HepG2 (cell line): ENCODE data around the gene ZNF618. TPM values are rescaled to one million over a fixed set of nuclear protein-coding genes. Genes with fewer than 3 reads are reported as not detected.

Experiments
- ARID5B ChIP-seq: IDR thresholded peaks from 2 replicates; pipeline ENCODE4 v1.4.0; 2020; ENCODE audit warnings: mild to moderate bottlenecking, missing genetic modification reagents
- CAMTA2 ChIP-seq: sonication (generic); formaldehyde crosslinking; IDR thresholded peaks from 2 replicates; pipeline ENCODE4 v1.4.0; 2020; ENCODE audit warnings: mild to moderate bottlenecking, missing genetic modification reagents, borderline replicate concordance
- EED ChIP-seq: sonication (generic); formaldehyde crosslinking; IDR thresholded peaks from 2 replicates; pipeline ENCODE4 v1.5.0; 2020; ENCODE audit warnings: mild to moderate bottlenecking, missing genetic modification reagents
- HOXA3 ChIP-seq: sonication (generic); formaldehyde crosslinking; IDR thresholded peaks from 2 replicates; pipeline ENCODE4 v1.5.0; 2020; ENCODE audit warnings: missing genetic modification reagents
- KMT2A ChIP-seq: sonication (generic); formaldehyde crosslinking; IDR thresholded peaks from 2 replicates; pipeline ENCODE4 v1.4.0; 2020; ENCODE audit warnings: missing genetic modification reagents
- NFKBIZ ChIP-seq: IDR thresholded peaks from 2 replicates; pipeline ENCODE4 v1.6.1; 2018; ENCODE audit warnings: missing genetic modification reagents, missing compliant biosample characterization
- NKX3-1 ChIP-seq: sonication (generic); formaldehyde crosslinking; IDR thresholded peaks from 2 replicates; pipeline ENCODE4 v1.5.0; 2020; ENCODE audit warnings: missing genetic modification reagents
- POLR2A ChIP-seq, 2 experiments: IDR thresholded peaks; 2 replicates each; pipeline ENCODE4 v1.6.1; 2011; ENCODE audit warnings: low read depth in 2 of 2, low read length in 2 of 2, mild to moderate bottlenecking in 1 of 2, moderate library complexity in 1 of 2; ENCODE audit not compliant: insufficient read depth in 1 of 2
- RBM22 ChIP-seq: fragments of 200-400 bp; formaldehyde crosslinking; optimal IDR thresholded peaks from 2 replicates; pipeline ENCODE3; 2017; ENCODE audit warnings: mild to moderate bottlenecking, low read length, moderate library complexity
- SRSF4 ChIP-seq: fragments of 200-400 bp; formaldehyde crosslinking; IDR thresholded peaks from one replicate; pipeline ENCODE4 v1.6.1; 2018; ENCODE audit warnings: mild to moderate bottlenecking, low read depth, low read length, moderate library complexity; ENCODE audit not compliant: poor library complexity, severe bottlenecking
- ZMAT3 ChIP-seq: sonication (generic); formaldehyde crosslinking; conservative IDR thresholded peaks from 2 replicates; pipeline ENCODE4 v1.7.0; 2021; ENCODE audit warnings: missing genetic modification reagents
- ZNF605 ChIP-seq: sonication (generic); formaldehyde crosslinking; IDR thresholded peaks from 2 replicates; pipeline ENCODE4 v1.8.0; 2022; ENCODE audit warnings: mild to moderate bottlenecking, missing genetic modification reagents
- ZNF678 ChIP-seq: sonication (generic); formaldehyde crosslinking; IDR thresholded peaks from 2 replicates; pipeline ENCODE4 v1.4.0; 2020; ENCODE audit warnings: mild to moderate bottlenecking, missing genetic modification reagents
- ZNF703 ChIP-seq: sonication (generic); formaldehyde crosslinking; IDR thresholded peaks from 2 replicates; pipeline ENCODE4 v1.5.1; 2020; ENCODE audit warnings: missing genetic modification reagents, mild to moderate bottlenecking, moderate library complexity, borderline replicate concordance
- polyA plus RNA-seq, 8 experiments: library from polyadenylated mRNA; depleted of rRNA in 3 of 8; stranded (reverse) in 7 of 8; unstranded in 1 of 8; fragments of >200 nt; fragmentation: Illumina TruSeq in 4 of 8; extraction: Trizol in 4 of 8; gene quantifications; 2 replicates each; pipeline versions ENCODE4 v1.2.1 to v1.2.3, GENCODE V29; 2011 to 2016; ENCODE audit warnings: low read depth in 4 of 8, missing spikeins in 1 of 8, mixed read lengths in 1 of 8; ENCODE audit not compliant: insufficient read depth in 1 of 8
- total RNA-seq, 5 experiments: library from RNA; depleted of rRNA; stranded (reverse); fragments of >200 nt; fragmentation: Illumina TruSeq; extraction: Trizol; gene quantifications; 2 replicates each; pipeline ENCODE4 v1.2.3, GENCODE V29; 2016; ENCODE audit warnings: low read depth in 1 of 5
- TF ChIP-seq, protein P1 (sequence below): sonication (generic); formaldehyde crosslinking; IDR thresholded peaks from 2 replicates; pipeline ENCODE4 v1.4.0; 2020; ENCODE audit warnings: missing genetic modification reagents
- TF ChIP-seq, protein P2 (sequence below): sonication (generic); formaldehyde crosslinking; conservative IDR thresholded peaks from 2 replicates; pipeline ENCODE4 v1.8.1; 2023; ENCODE audit warnings: missing genetic modification reagents

ZNF618 gene
- total and polyA plus RNA-seq, 2 of the 13 experiments (the other 11 are each of a cell fraction or from before 2014, with no cell fraction given) = 0.07 TPM

GRCh38 chr9:114081441-114082016, 205.4 kb downstream of the ZNF618 start (continued):
- TF ChIP-seq ZNF605 (CRISPR knock-in tag) = 0 out of 2 replicates have a peak, but pooled peaks have one; percentile 4
- TF ChIP-seq NFKBIZ = no peak
- TF ChIP-seq ZNF703 = 0 out of 2 replicates have a peak, but pooled peaks have one; percentile 17
- TF ChIP-seq ZMAT3 = peak; percentile 10; the same call in 1 of the 2 replicates
- no peak for TF ChIP-seq KMT2A (CRISPR knock-in tag)
- no peak for TF ChIP-seq CAMTA2 (CRISPR knock-in tag)
- TF ChIP-seq ZNF678 = 0 out of 2 replicates have a peak, but pooled peaks have one; percentile 63
- TF ChIP-seq, protein P1, sequence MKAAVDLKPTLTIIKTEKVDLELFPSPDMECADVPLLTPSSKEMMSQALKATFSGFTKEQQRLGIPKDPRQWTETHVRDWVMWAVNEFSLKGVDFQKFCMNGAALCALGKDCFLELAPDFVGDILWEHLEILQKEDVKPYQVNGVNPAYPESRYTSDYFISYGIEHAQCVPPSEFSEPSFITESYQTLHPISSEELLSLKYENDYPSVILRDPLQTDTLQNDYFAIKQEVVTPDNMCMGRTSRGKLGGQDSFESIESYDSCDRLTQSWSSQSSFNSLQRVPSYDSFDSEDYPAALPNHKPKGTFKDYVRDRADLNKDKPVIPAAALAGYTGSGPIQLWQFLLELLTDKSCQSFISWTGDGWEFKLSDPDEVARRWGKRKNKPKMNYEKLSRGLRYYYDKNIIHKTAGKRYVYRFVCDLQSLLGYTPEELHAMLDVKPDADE (CRISPR knock-in tag) = no peak
- TF ChIP-seq EED (CRISPR knock-in tag) = no peak
- no peak for TF ChIP-seq HOXA3 (CRISPR knock-in tag)
- TF ChIP-seq NKX3-1 (CRISPR knock-in tag) = no peak
- TF ChIP-seq ARID5B (CRISPR knock-in tag) = no peak
- TF ChIP-seq, protein P2, sequence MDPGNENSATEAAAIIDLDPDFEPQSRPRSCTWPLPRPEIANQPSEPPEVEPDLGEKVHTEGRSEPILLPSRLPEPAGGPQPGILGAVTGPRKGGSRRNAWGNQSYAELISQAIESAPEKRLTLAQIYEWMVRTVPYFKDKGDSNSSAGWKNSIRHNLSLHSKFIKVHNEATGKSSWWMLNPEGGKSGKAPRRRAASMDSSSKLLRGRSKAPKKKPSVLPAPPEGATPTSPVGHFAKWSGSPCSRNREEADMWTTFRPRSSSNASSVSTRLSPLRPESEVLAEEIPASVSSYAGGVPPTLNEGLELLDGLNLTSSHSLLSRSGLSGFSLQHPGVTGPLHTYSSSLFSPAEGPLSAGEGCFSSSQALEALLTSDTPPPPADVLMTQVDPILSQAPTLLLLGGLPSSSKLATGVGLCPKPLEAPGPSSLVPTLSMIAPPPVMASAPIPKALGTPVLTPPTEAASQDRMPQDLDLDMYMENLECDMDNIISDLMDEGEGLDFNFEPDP (CRISPR knock-in tag) = 0 out of 2 replicates have a peak, but pooled peaks have one; percentile 46
- peak in 1 of 2 experiments; percentile 54; a peak in 2 of 4 replicates for TF ChIP-seq POLR2A (IDR thresholded peaks at IDR 0.05; ENCODE audit: insufficient read depth in 1 of 2, low read depth in 2 of 2, low read length in 2 of 2)
- peak; percentile 89 for TF ChIP-seq RBM22
- no peak for TF ChIP-seq SRSF4
